K562 (cell line): ENCODE results near the gene GNAT2. TPM values are rescaled to one million over a fixed set of nuclear protein-coding genes. Genes with fewer than 3 reads are reported as not detected.

Source experiments
- ATAC-seq: fragments of 200-7000 bp; cut with Tn5 transposase; 3 replicates; pipeline ENCODE4 v1.9.1; 2020; ENCODE audit warnings: moderate library complexity
- BruUV-seq: library from RNA; stranded (reverse); fragments of 400-500 nt; replicated peaks from 2 replicates; lab custom pipeline; 2021; lab: Mats Ljungman, UMichigan
- CTCF ChIA-PET: fragments of 300-600 bp; formaldehyde crosslinking; extraction: SDS; loops from one replicate; lab custom pipeline; 2021; ENCODE audit warnings: low intra/inter-chr PET ratio; lab: Yijun Ruan, JAX
- POLR2A ChIA-PET: fragments of 300-600, 350-650 bp; sonication (Branson Sonifier 250); formaldehyde crosslinking; extraction: SDS; loops from one replicate; lab custom pipeline; 2021; ENCODE audit warnings: antibody characterized with exemption, inconsistent platforms; lab: Yijun Ruan, JAX
- DNase-seq, 4 experiments: peaks; one replicate each; pipeline versions ENCODE4 v3.0.0 to v3.0.0-alpha.2; 2011 to 2018; ENCODE audit warnings: low spot score in 3 of 4, mixed read lengths in 3 of 4; ENCODE audit errors: extremely low read depth in 1 of 4
- FAIRE-seq: peaks from 2 replicates; lab custom pipeline; 2011; peaks lifted over from hg19 to GRCh38; lab: Jason Lieb, UNC
- H2AFZ ChIP-seq: 2 replicates; pipeline ENCODE4 v1.6.0; 2011; ENCODE audit warnings: low read depth, low read length, control low read depth, inconsistent platforms
- H3K27ac ChIP-seq: fragments of 200-600 bp; 3 replicates; pipeline ENCODE4 v1.8.0; 2011; ENCODE audit warnings: low read depth, mild to moderate bottlenecking, control low read depth, inconsistent platforms, low read length, moderate library complexity, mixed read lengths; ENCODE audit errors: extremely low read depth
- H3K27me3 ChIP-seq, 2 experiments: fragments of 300-600 bp in 1 of 2; 2 replicates in 1 of 2; 3 replicates in 1 of 2; pipeline versions ENCODE4 v1.6.0 to v1.8.0; 2011; ENCODE audit warnings: inconsistent platforms in 2 of 2, low read length in 2 of 2, mild to moderate bottlenecking in 1 of 2, mixed read lengths in 1 of 2, moderate library complexity in 1 of 2; ENCODE audit not compliant: control insufficient read depth in 2 of 2, insufficient read depth in 2 of 2
- H3K36me3 ChIP-seq: fragments of 300-600 bp; 3 replicates; pipeline ENCODE4 v1.8.0; 2011; ENCODE audit warnings: mild to moderate bottlenecking, low read length, inconsistent platforms; ENCODE audit not compliant: control insufficient read depth, insufficient read depth
- H3K4me1 ChIP-seq, 2 experiments: fragments of 200-600 bp in 1 of 2; replicated peaks in 1 of 2; 2 replicates in 1 of 2; 3 replicates in 1 of 2; pipeline versions ENCODE4 v1.5.1 to v1.8.0; 2011; ENCODE audit warnings: inconsistent platforms in 2 of 2, low read length in 2 of 2, mild to moderate bottlenecking in 1 of 2, mixed read lengths in 1 of 2, moderate library complexity in 1 of 2; ENCODE audit not compliant: control insufficient read depth in 2 of 2, insufficient read depth in 2 of 2
- H3K4me2 ChIP-seq: 2 replicates; pipeline ENCODE4 v1.6.1; 2011; ENCODE audit warnings: low read length, control low read depth, inconsistent platforms, mixed read lengths; ENCODE audit not compliant: insufficient read depth
- H3K4me3 ChIP-seq: fragments of 200-600 bp; sonication (generic), shearing (Covaris generic); 2 replicates; pipeline ENCODE4 v1.5.1; 2016; ENCODE audit warnings: control low read depth, inconsistent platforms
- H3K79me2 ChIP-seq: fragments of 200-600 bp; 3 replicates; pipeline ENCODE4 v1.8.0; 2011; ENCODE audit warnings: low read length, inconsistent platforms; ENCODE audit not compliant: control insufficient read depth, insufficient read depth
- H3K9ac ChIP-seq, 2 experiments: 2 replicates each; pipeline versions ENCODE4 v1.6.0 to v1.6.1; 2011; ENCODE audit warnings: low read depth in 2 of 2, low read length in 2 of 2, control low read depth in 1 of 2, inconsistent platforms in 1 of 2, mild to moderate bottlenecking in 1 of 2, mixed read lengths in 1 of 2; ENCODE audit not compliant: insufficient read depth in 1 of 2
- H3K9me1 ChIP-seq: one replicate; pipeline ENCODE4 v1.6.0; 2011; ENCODE audit warnings: inconsistent platforms, mild to moderate bottlenecking, low read length, moderate library complexity; ENCODE audit not compliant: control insufficient read depth, insufficient read depth
- H3K9me3 ChIP-seq: replicated peaks from 2 replicates; pipeline ENCODE4 v1.5.1; 2011; ENCODE audit warnings: low read depth, low read length, inconsistent platforms; ENCODE audit not compliant: control insufficient read depth, insufficient read depth
- H4K20me1 ChIP-seq: replicated peaks from 2 replicates; pipeline ENCODE4 v1.6.1; 2011; ENCODE audit warnings: low read length, inconsistent platforms, mixed read lengths; ENCODE audit not compliant: control insufficient read depth, insufficient read depth
- BHLHE40 ChIP-seq: IDR thresholded peaks from 2 replicates; pipeline ENCODE4 v1.6.1; 2011; ENCODE audit warnings: low read length, improper control_type of control experiment
- HDGF ChIP-seq: fragments of 450-650 bp; IDR thresholded peaks from 2 replicates; pipeline ENCODE4 v1.6.1; 2016
- JUND ChIP-seq, 2 experiments: IDR thresholded peaks; 2 replicates in 1 of 2; 3 replicates in 1 of 2; pipeline ENCODE4 v1.6.1; 2011; ENCODE audit warnings: borderline replicate concordance in 2 of 2, low read depth in 2 of 2, low read length in 2 of 2, improper control_type of control experiment in 1 of 2, missing biosample characterization in 1 of 2, missing genetic modification characterization in 1 of 2, missing genetic modification reagents in 1 of 2
- MAFG ChIP-seq: fragments of 450-650 bp; conservative IDR thresholded peaks from 2 replicates; pipeline ENCODE4 v1.6.1; 2016; ENCODE audit warnings: missing genetic modification characterization, missing compliant biosample characterization
- MAFK ChIP-seq: IDR thresholded peaks from 2 replicates; pipeline ENCODE4 v1.6.1; 2011; ENCODE audit warnings: low read length, improper control_type of control experiment
- MTA3 ChIP-seq: fragments of 450-650 bp; formaldehyde crosslinking; IDR thresholded peaks from 2 replicates; pipeline ENCODE4 v1.6.1; 2017; ENCODE audit warnings: mild to moderate bottlenecking, borderline replicate concordance
- NFE2L1 ChIP-seq: fragments of 450-650 bp; IDR thresholded peaks from 2 replicates; pipeline ENCODE4 v1.6.1; 2016; ENCODE audit warnings: missing genetic modification characterization, low read depth, mild to moderate bottlenecking, missing compliant biosample characterization, moderate library complexity, borderline replicate concordance
- NR2C2 ChIP-seq, 2 experiments: fragments of 200-800 bp in 1 of 2; sonication (Bioruptor generic) in 1 of 2; sonication (generic) in 1 of 2; formaldehyde crosslinking in 1 of 2; IDR thresholded peaks; 2 replicates each; pipeline versions ENCODE4 v1.6.1 to v1.8.0; 2016 to 2022; ENCODE audit warnings: mild to moderate bottlenecking in 1 of 2, missing compliant biosample characterization in 1 of 2, missing genetic modification characterization in 1 of 2, missing genetic modification reagents in 1 of 2
- RCOR1 ChIP-seq, 2 experiments: IDR thresholded peaks; 2 replicates each; pipeline ENCODE4 v1.6.1; 2012; ENCODE audit warnings: low read depth in 2 of 2, low read length in 2 of 2, borderline replicate concordance in 1 of 2, improper control_type of control experiment in 1 of 2
- SAFB ChIP-seq: fragments of 200-400 bp; formaldehyde crosslinking; IDR thresholded peaks from 2 replicates; pipeline ENCODE4 v1.6.1; 2017; ENCODE audit warnings: low read depth, low read length, borderline replicate concordance
- SETDB1 ChIP-seq: IDR thresholded peaks from one replicate; pipeline ENCODE4 v1.6.1; 2012; ENCODE audit warnings: low read length, control low read depth, inconsistent platforms
- TCF7 ChIP-seq: sonication (generic); IDR thresholded peaks from 2 replicates; pipeline ENCODE4 v1.6.1; 2016; ENCODE audit warnings: antibody characterized with exemption, borderline replicate concordance
- U2AF2 ChIP-seq: fragments of 200-400 bp; formaldehyde crosslinking; optimal IDR thresholded peaks from 2 replicates; pipeline ENCODE3; 2017; ENCODE audit warnings: low read depth, mild to moderate bottlenecking, low read length
- ZNF263 ChIP-seq: sonication (generic); formaldehyde crosslinking; IDR thresholded peaks from 2 replicates; pipeline ENCODE4 v1.8.0; 2022; ENCODE audit warnings: mild to moderate bottlenecking, missing genetic modification reagents, borderline replicate concordance
- ZNF316 ChIP-seq: fragments of 450-650 bp; IDR thresholded peaks from 2 replicates; pipeline ENCODE4 v1.6.1; 2016
- ZNF512 ChIP-seq: IDR thresholded peaks from 2 replicates; pipeline ENCODE4 v1.6.1; 2016; ENCODE audit warnings: missing genetic modification characterization, missing compliant biosample characterization
- WGBS: fragments of 100-300 bp; shearing (Covaris generic); methylation state at CpG from one replicate; pipeline ENCODE4 v1.1.6; 2016; ENCODE audit warnings: low coverage, mixed read lengths; ENCODE audit not compliant: insufficient coverage; ENCODE audit errors: missing lambda C conversion rate; 5-methylcytosine and 5-hydroxymethylcytosine counted together
- in situ Hi-C: fragments of 300-500 bp; cut with MboI; formaldehyde crosslinking; loops from 4 replicates; pipeline ENCODE4 v1.15.0; 2018; ENCODE audit warnings: inconsistent platforms, mixed read lengths
- intact Hi-C: fragments of 100-400 bp; cut with micrococcal nuclease; formaldehyde crosslinking; loops from 2 replicates; pipeline ENCODE4 v1.14.2; 2022
- polyA plus RNA-seq, 8 experiments: library from polyadenylated mRNA; depleted of rRNA in 4 of 8; stranded (reverse) in 5 of 8; unstranded in 3 of 8; fragments of >200 nt; fragmentation: Nextera tagmentation in 2 of 8; fragmentation: Illumina TruSeq in 1 of 8; extraction: Ambion mirVana in 2 of 8; extraction: Trizol in 1 of 8; gene quantifications; 2 replicates each; pipeline versions ENCODE4 v1.2.1 to v1.2.3, GENCODE V29; 2011 to 2014; ENCODE audit warnings: inconsistent platforms in 1 of 8, missing spikeins in 1 of 8
- total RNA-seq, 7 experiments: library from RNA; depleted of rRNA in 6 of 7; stranded (reverse); fragments of >200 nt in 6 of 7; fragmentation: Illumina TruSeq in 2 of 7; extraction: Trizol in 2 of 7; gene quantifications; 2 replicates each; pipeline versions ENCODE4 v1.2.1 to v1.2.3, GENCODE V29; 2011 to 2021; ENCODE audit warnings: low replicate concordance in 1 of 7
- TF ChIP-seq, protein P1 (sequence below): fragments of 250-450 bp; sonication (Bioruptor Pico); IDR thresholded peaks from 2 replicates; pipeline ENCODE4 v1.5.0; 2020; ENCODE audit warnings: mild to moderate bottlenecking, borderline replicate concordance

Gene GNAT2
- total and polyA plus RNA-seq, 9 of the 15 experiments (the other 6 are each of a cell fraction or from before 2014, with no cell fraction given), result 0.06 to 0.52 (median 0.24) TPM; not detected in 1

- no TSS peak for BruUV-seq
- TF ChIP-seq BHLHE40, result 0 out of 2 replicates have a peak, but pooled peaks have one; percentile 13
- TF ChIP-seq JUND (IDR thresholded peaks at IDR 0.05; ENCODE audit: borderline replicate concordance, low read depth, low read length), result peak; percentile 81
- peak; percentile 81; the same call in 2 of the 3 replicates for TF ChIP-seq JUND (tag; IDR thresholded peaks at IDR 0.05; ENCODE audit: borderline replicate concordance, low read depth, low read length)
- TF ChIP-seq SAFB, result no peak
- TF ChIP-seq ZNF512, result no peak
- TF ChIP-seq NR2C2 (CRISPR knock-in tag; IDR thresholded peaks at IDR 0.05), result no peak
- peak; percentile 66 for TF ChIP-seq NR2C2 (tag; IDR thresholded peaks at IDR 0.05)
- no peak for TF ChIP-seq ZNF263 (CRISPR knock-in tag)
- TF ChIP-seq TCF7, result no peak
- TF ChIP-seq, protein P1, sequence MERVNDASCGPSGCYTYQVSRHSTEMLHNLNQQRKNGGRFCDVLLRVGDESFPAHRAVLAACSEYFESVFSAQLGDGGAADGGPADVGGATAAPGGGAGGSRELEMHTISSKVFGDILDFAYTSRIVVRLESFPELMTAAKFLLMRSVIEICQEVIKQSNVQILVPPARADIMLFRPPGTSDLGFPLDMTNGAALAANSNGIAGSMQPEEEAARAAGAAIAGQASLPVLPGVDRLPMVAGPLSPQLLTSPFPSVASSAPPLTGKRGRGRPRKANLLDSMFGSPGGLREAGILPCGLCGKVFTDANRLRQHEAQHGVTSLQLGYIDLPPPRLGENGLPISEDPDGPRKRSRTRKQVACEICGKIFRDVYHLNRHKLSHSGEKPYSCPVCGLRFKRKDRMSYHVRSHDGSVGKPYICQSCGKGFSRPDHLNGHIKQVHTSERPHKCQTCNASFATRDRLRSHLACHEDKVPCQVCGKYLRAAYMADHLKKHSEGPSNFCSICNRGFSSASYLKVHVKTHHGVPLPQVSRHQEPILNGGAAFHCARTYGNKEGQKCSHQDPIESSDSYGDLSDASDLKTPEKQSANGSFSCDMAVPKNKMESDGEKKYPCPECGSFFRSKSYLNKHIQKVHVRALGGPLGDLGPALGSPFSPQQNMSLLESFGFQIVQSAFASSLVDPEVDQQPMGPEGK (CRISPR knock-in tag), result no peak
- TF ChIP-seq MAFG (tag), result peak; percentile 93
- peak; percentile 80 for TF ChIP-seq MAFK
- peak; percentile 66 for TF ChIP-seq ZNF316
- no peak for TF ChIP-seq U2AF2
- TF ChIP-seq RCOR1 (IDR thresholded peaks at IDR 0.05; ENCODE audit: borderline replicate concordance in 1 of 2, low read depth in 2 of 2, low read length in 2 of 2), result peak; percentile 38 to 88; a peak in 2 of 4 replicates
- TF ChIP-seq NFE2L1, result peak; percentile 72
- no peak for TF ChIP-seq HDGF
- no peak for TF ChIP-seq SETDB1
- peak; percentile 35; the same call in 1 of the 2 replicates for TF ChIP-seq MTA3
Measured at GRCh38 chr1:109636201-109636952, 17.0 kb upstream of the GNAT2 start.

More at GRCh38 chr1:109636201-109636952, 17.0 kb upstream of the GNAT2 start:
- Histone ChIP-seq H3K27ac (no peak overlapping the region), H3K9ac (peak overlapping the region in 1 of 2 experiments; percentile 4; a peak in 1 of 4 replicates), H3K9me3 (no peaks in the 10 kb centered on the region), H3K36me3 (peaks cover 9% of the 10 kb centered on the region; the same call in 1 of the 3 replicates), H3K4me1 (peaks cover 22 to 39% of the 10 kb centered on the region in 2 experiments), H4K20me1 (0 out of 2 replicates have a peak, but pooled peaks cover 4% of the 10 kb centered on the region), H3K4me2 (no peak overlapping the region), H3K9me1 (no peaks in the 10 kb centered on the region), H3K4me3 (no peak overlapping the region), H3K79me2 (no peaks in the 10 kb centered on the region), H3K27me3 (no peaks in the 10 kb centered on the region; a peak in 1 of 5 replicates), H2AFZ (no peak overlapping the region)
- CTCF ChIA-PET, result no interaction called here
- FAIRE-seq (peak; percentile 74), ATAC-seq (no peak), DNase-seq (peak in 3 of 4 experiments; percentile 39 to 56 (median 48))
- in situ Hi-C loops (no loop called here), intact Hi-C loops (no loop called here)
- POLR2A ChIA-PET, result interaction anchor here (0.6 to 6.4 kb wide), 7 partner anchors 13 to 348 kb away, joined by 3 to 44 read pairs (median 6); partner anchors contain the start of genes AHCYL1, AMPD2, GNAI3 and GNAT2
- WGBS, result 6% methylated on average over 9 of the region's 9 CpGs
